ENCODE data around the gene SECISBP2L. TPM values are rescaled to one million over a fixed set of nuclear protein-coding genes. Genes with fewer than 3 reads are reported as not detected.

The SECISBP2L gene, protein sequence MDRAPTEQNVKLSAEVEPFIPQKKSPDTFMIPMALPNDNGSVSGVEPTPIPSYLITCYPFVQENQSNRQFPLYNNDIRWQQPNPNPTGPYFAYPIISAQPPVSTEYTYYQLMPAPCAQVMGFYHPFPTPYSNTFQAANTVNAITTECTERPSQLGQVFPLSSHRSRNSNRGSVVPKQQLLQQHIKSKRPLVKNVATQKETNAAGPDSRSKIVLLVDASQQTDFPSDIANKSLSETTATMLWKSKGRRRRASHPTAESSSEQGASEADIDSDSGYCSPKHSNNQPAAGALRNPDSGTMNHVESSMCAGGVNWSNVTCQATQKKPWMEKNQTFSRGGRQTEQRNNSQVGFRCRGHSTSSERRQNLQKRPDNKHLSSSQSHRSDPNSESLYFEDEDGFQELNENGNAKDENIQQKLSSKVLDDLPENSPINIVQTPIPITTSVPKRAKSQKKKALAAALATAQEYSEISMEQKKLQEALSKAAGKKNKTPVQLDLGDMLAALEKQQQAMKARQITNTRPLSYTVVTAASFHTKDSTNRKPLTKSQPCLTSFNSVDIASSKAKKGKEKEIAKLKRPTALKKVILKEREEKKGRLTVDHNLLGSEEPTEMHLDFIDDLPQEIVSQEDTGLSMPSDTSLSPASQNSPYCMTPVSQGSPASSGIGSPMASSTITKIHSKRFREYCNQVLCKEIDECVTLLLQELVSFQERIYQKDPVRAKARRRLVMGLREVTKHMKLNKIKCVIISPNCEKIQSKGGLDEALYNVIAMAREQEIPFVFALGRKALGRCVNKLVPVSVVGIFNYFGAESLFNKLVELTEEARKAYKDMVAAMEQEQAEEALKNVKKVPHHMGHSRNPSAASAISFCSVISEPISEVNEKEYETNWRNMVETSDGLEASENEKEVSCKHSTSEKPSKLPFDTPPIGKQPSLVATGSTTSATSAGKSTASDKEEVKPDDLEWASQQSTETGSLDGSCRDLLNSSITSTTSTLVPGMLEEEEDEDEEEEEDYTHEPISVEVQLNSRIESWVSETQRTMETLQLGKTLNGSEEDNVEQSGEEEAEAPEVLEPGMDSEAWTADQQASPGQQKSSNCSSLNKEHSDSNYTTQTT
- total RNA-seq: 43.5 and 74.3 TPM in 2 replicates

GRCh38 chr15:49046220-49047102 is at the start of gene SECISBP2L:
Gene SECISBP2L (minus strand): TSS chr15:49046446. CDS start chr15:49046299, 147 bp downstream.
- peak; percentile 94 for DNase-seq (ENCODE audit: low read depth)
- TF ChIP-seq, protein P1, sequence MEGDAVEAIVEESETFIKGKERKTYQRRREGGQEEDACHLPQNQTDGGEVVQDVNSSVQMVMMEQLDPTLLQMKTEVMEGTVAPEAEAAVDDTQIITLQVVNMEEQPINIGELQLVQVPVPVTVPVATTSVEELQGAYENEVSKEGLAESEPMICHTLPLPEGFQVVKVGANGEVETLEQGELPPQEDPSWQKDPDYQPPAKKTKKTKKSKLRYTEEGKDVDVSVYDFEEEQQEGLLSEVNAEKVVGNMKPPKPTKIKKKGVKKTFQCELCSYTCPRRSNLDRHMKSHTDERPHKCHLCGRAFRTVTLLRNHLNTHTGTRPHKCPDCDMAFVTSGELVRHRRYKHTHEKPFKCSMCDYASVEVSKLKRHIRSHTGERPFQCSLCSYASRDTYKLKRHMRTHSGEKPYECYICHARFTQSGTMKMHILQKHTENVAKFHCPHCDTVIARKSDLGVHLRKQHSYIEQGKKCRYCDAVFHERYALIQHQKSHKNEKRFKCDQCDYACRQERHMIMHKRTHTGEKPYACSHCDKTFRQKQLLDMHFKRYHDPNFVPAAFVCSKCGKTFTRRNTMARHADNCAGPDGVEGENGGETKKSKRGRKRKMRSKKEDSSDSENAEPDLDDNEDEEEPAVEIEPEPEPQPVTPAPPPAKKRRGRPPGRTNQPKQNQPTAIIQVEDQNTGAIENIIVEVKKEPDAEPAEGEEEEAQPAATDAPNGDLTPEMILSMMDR (IDR thresholded peaks at IDR 0.05; ENCODE audit: insufficient read depth, low read depth, low read length): peak; percentile 8
- H3K4me3 ChIP-seq (ENCODE audit: low read depth, low read length): peak within 1 kb of the TSS; percentile 96

DNA sequence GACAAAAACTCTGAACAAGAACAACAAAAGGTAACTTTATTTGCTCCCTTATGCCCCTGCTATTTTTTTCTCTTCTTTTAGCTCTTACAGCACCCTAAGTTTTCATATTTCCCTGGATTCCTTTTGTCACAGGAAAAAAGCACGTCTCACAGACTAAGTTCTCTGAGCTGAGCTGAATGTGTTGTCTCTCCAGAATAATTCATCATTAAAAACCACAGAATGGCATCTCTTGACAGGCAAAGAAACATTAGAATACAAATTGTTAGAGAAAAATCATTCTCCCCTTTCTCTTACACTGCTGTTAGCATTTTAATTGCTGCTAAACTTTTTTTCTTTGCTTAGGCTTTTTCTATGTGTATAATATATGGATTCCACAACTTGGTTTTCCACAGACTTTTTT is 48.7 kb upstream of the SECISBP2L start:
- DNase-seq (ENCODE audit: low read depth): no peak
- no peak overlapping the region for H3K4me3 ChIP-seq (ENCODE audit: low read depth, low read length)
- TF ChIP-seq, protein P1 (IDR thresholded peaks at IDR 0.05; ENCODE audit: insufficient read depth, low read depth, low read length): no peak

GRCh38 chr15:49093252-49094105 is 47.2 kb upstream of the SECISBP2L start:
- no peak overlapping the region for H3K4me3 ChIP-seq (ENCODE audit: low read depth, low read length)
- TF ChIP-seq, protein P1 (IDR thresholded peaks at IDR 0.05; ENCODE audit: insufficient read depth, low read depth, low read length): no peak
- no peak for DNase-seq (ENCODE audit: low read depth)

GRCh38 chr15:49088996-49089395 is 42.8 kb upstream of the SECISBP2L start:
- TF ChIP-seq, protein P1 (IDR thresholded peaks at IDR 0.05; ENCODE audit: insufficient read depth, low read depth, low read length): no peak
- DNase-seq (ENCODE audit: low read depth): no peak
- no peak overlapping the region for H3K4me3 ChIP-seq (ENCODE audit: low read depth, low read length)

DNA sequence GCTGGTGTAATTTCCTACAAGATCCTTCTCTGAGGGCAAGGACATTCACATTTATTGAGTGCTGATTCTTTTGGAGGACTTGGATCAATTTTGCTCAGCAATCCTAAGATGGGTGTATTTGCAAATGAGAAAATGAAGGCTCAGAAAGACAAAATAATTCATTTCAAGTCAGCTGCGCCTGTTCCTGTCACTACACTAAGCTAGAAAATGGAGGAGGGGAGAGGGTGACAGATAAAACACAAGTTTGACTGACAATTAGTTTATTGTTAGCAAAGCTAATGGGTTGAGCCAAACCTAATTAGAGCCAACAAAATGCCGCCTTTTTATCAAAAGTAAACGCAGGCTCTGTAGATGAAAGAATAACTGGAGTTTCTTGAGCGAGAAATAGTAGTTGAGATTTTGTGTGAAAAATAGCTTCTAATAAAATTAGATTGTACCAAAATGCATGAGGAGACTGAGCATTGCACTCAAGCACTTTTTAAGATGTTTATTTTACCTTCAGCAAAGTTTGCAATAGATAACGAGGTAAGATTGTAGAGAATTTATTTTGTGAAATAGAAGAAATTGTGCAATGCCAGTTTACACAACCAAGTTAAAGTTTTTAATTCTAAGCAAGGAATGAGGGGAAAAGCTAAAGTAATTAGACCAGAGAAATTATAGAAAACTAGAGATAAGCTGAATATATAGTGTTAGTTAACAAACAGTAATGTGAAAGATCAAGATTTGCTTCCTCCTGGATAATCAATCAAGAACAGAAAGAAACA is 39.6 kb upstream of the SECISBP2L start:
- no peak overlapping the region for H3K4me3 ChIP-seq (ENCODE audit: low read depth, low read length)
- DNase-seq (ENCODE audit: low read depth): peak; percentile 42
- TF ChIP-seq, protein P1 (IDR thresholded peaks at IDR 0.05; ENCODE audit: insufficient read depth, low read depth, low read length): no peak

Data from fibroblast of villous mesenchyme (primary cell).